AG04449 (cell line): ENCODE measurements around the gene DGKZ.
A peak's percentile ranks its signal among the peaks of the same experiment; 100 is the strongest.

Experiments used
- CTCF ChIA-PET: fragments of 350-600 bp; formaldehyde crosslinking; extraction: SDS; loops from one replicate; lab custom pipeline; 2021; ENCODE audit warnings: antibody characterized with exemption; lab: Yijun Ruan, JAX
- POLR2A ChIA-PET: fragments of 400-600, 350-600 bp; formaldehyde crosslinking; extraction: SDS; loops from one replicate; lab custom pipeline; 2020; ENCODE audit warnings: antibody characterized with exemption, inconsistent platforms; lab: Yijun Ruan, JAX
- DNase-seq: peaks from one replicate; pipeline ENCODE4 v3.0.0-alpha.2; 2010; ENCODE audit warnings: low read depth, low spot score
- H3K4me3 ChIP-seq: 2 replicates; pipeline ENCODE4 v1.5.1; 2011; ENCODE audit warnings: low read depth, mild to moderate bottlenecking, control low read depth, low read length
- TF ChIP-seq, protein P1 (sequence below): IDR thresholded peaks from one replicate; pipeline ENCODE4 v1.5.1; 2011; ENCODE audit warnings: mild to moderate bottlenecking, moderate library complexity, low read length, control low read depth, inconsistent platforms; ENCODE audit not compliant: insufficient read depth; ENCODE audit errors: missing control alignments

The DGKZ gene

DNA sequence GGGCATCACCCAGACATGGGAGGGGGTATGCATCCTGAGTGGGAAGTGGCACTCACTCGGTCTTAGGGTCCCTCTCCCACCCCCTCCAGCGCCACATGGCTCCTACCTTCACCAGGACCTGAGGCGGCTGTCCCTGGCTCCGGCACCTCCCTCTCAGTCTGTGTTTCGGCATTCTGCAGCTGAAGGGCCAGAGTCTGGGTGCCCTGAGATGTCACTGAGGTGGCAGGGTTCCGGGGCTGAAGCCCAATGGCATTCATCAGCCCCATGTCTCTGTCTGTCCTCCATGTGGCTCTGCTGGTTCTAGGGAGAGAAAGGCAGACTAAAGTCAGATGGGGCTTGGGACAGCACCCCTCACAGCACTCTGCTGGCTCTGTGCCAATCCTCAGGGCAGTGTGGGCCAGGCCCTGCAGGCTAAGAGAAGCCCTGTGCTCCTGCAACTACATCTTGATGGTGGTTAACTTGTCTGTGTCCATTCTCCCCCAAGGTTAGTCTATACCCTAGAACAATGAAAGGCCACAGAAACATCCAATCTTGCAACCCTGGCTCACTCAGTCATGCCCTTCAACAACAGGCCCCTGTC, 61.2 kb downstream of the DGKZ start:
- ChIA-PET CTCF (interaction anchor here (1.3 to 2.5 kb wide), 3 partner anchors 16 to 21 kb away, joined by 5 to 11 read pairs (median 9); partner anchors contain the start of gene CHRM4), POLR2A (no interaction called here)
- no peak for DNase-seq
- no peak overlapping the region for H3K4me3 ChIP-seq
- TF ChIP-seq, protein P1, sequence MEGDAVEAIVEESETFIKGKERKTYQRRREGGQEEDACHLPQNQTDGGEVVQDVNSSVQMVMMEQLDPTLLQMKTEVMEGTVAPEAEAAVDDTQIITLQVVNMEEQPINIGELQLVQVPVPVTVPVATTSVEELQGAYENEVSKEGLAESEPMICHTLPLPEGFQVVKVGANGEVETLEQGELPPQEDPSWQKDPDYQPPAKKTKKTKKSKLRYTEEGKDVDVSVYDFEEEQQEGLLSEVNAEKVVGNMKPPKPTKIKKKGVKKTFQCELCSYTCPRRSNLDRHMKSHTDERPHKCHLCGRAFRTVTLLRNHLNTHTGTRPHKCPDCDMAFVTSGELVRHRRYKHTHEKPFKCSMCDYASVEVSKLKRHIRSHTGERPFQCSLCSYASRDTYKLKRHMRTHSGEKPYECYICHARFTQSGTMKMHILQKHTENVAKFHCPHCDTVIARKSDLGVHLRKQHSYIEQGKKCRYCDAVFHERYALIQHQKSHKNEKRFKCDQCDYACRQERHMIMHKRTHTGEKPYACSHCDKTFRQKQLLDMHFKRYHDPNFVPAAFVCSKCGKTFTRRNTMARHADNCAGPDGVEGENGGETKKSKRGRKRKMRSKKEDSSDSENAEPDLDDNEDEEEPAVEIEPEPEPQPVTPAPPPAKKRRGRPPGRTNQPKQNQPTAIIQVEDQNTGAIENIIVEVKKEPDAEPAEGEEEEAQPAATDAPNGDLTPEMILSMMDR = no peak

DNA sequence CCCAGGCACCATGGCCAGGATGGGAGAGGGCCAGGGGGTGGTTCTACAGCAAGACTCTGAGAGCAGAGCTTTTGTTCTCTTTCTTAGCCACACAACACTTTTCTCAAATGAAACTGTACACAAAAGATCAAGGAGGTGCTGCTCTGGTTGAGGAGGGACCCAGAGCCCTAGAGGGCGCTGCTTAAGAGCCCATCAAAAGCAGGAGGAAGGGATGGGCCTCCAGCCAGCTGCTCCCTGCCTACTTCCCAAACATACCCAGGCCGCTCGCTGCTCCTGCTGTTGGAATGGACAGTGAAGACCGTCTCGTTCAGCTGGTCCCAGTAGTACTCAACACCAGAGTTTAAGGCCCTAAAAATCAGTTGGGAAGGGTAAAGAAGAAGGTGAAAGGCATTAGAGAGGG, 62.8 kb downstream of the DGKZ start:
- DNase-seq = no peak
- ChIA-PET CTCF (interaction anchor here (0.7 to 2.3 kb wide), 6 partner anchors 9 to 126 kb away, joined by 3 to 9 read pairs (median 4); partner anchors contain the start of gene CHRM4), POLR2A (no interaction called here)
- TF ChIP-seq, protein P1 = peak; percentile 10
- H3K4me3 ChIP-seq = no peak overlapping the region

DNA sequence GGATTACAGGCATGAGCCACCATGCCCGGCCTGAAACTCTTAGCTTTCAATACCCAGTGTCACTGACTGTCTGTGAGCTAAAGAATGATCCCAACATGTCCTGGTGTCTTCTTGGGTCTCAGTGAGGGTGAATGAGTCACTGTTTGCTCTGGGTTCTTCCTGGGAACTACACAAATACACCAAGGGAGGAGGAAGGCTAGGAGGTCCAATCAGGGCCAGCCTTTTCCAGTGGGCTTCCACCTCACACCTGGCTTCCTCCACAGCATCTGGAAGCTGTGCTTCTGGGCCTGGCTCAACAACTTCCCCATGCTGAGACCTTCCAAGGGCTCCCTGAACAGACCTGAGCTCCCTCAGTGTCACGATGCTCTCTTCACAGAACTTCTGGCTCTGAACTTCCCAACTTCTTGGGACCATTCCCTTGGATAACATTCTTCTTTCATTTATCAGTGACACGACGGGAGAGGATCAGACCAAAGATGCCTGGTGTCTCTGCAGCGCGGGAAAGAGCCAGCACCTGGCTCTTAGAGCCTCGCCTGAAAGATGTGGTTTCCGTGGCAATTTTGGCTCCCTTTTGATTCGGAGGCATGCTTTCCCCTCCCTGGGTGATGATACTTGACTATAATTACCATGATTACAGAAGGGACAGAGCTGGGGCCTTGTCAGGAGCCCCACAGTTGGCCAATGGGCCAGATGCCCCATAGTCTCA, 66.7 kb downstream of the DGKZ start:
- no peak overlapping the region for H3K4me3 ChIP-seq
- ChIA-PET CTCF (interaction anchor here (1.1 to 1.9 kb wide), 6 partner anchors 22 to 125 kb away, joined by 3 to 6 read pairs (median 4); partner anchors contain the start of gene CHRM4), POLR2A (no interaction called here)
- DNase-seq = no peak
- TF ChIP-seq, protein P1 = no peak

DNA sequence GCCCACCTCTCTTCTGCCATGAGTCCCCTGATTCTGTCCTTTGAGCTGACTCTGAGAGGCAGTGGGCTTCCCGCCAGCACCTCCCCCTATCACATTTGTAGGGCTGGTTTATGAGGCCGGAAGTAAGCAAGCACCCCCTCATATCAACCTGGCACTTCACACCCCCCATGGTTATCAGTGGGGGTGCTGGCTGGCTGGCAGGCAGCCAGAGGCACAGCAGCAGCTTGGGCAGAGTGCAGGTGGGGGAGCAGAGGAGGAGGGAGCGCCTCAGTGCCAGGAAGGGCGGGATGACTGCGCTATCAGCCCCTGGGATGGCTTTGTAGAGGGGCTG, 67.2 kb downstream of the DGKZ start:
- ChIA-PET CTCF (interaction anchor here (1.1 to 1.6 kb wide), 3 partner anchors 22 to 123 kb away, joined by 4 read pairs; partner anchors contain the start of gene CHRM4), POLR2A (no interaction called here)
- TF ChIP-seq, protein P1 = no peak
- no peak for DNase-seq
- H3K4me3 ChIP-seq = no peak overlapping the region

DNA sequence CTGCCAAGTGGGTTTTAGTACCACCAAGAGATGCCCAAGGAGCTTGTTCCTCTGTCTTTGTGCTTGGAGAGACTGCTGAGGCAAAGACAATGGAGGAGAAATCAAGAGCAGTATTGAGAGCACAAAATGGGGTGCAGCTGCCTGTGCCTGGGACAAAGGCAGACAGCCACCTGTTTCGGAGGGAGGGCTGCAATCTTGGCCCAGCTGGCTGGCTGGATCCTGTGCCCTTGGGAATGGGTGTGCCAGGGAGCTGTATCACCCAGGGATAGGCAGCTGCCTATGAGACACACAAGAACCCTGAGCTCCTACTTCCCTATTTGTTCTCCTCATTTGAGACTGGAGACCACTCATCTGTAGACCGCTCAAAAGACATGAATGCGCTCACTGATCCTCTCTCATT, 67.6 kb downstream of the DGKZ start:
- DNase-seq = no peak
- no peak overlapping the region for H3K4me3 ChIP-seq
- TF ChIP-seq, protein P1 = no peak
- CTCF ChIA-PET = interaction anchor here (1.1 to 1.4 kb wide), 3 partner anchors 26 to 123 kb away, joined by 3 to 4 read pairs (median 4); no protein-coding TSS in a partner anchor
- POLR2A ChIA-PET = no interaction called here

DNA sequence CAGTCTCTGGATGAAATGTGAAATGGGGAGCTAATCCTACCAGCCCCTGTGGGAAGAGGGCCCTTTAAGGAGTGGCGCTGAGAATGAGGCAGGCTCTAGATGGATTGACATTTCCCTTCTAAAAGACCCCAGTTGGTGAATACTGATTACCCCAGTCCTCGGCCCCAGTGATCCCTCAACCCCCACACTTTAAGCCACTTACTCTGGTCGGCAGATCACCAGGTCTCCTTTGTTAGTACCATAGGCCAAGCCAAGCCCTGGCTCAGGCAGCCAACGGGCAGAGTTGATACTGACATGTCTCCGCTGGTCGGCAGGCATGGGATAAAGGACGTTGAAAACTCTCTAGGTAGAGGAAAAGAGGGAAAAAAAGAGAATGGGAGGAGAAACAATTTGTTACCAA, 70.4 kb downstream of the DGKZ start:
- TF ChIP-seq, protein P1 = no peak
- no peak for DNase-seq
- POLR2A ChIA-PET = no interaction called here
- no peak overlapping the region for H3K4me3 ChIP-seq
- CTCF ChIA-PET = interaction anchor here (1.5 kb wide), 1 partner anchor 28 kb away, joined by 3 read pairs; no protein-coding TSS in a partner anchor
